Mucosa of descending colon (tissue), 3 donors: ENCODE results near the gene KIAA0040. TPM values are rescaled to one million over a fixed set of nuclear protein-coding genes. Genes with fewer than 3 reads are reported as not detected.

Experiments used
- ATAC-seq: fragments of 200-7000 bp; cut with Tn5 transposase; one replicate; pipeline ENCODE4 v1.9.1; 2020; ENCODE audit warnings: mild to moderate bottlenecking, moderate library complexity
- DNase-seq, 3 donors: peaks; one replicate each; pipeline ENCODE4 v3.0.0-alpha.2; 2020
- H3K36me3 ChIP-seq: fragments of 200-600 bp; one replicate; pipeline ENCODE4 v1.8.0; 2021; ENCODE audit warnings: low read depth, mild to moderate bottlenecking
- H3K4me1 ChIP-seq: fragments of 200-600 bp; one replicate; pipeline ENCODE4 v1.8.0; 2021; ENCODE audit warnings: low read depth, mild to moderate bottlenecking
- H3K4me3 ChIP-seq: fragments of 200-600 bp; one replicate; pipeline ENCODE4 v1.8.0; 2021; ENCODE audit warnings: mild to moderate bottlenecking
- H3K9me3 ChIP-seq: fragments of 200-600 bp; one replicate; pipeline ENCODE4 v1.8.0; 2021; ENCODE audit warnings: mild to moderate bottlenecking
- CTCF ChIP-seq: fragments of 200-600 bp; IDR thresholded peaks from one replicate; pipeline ENCODE4 v1.8.0; 2022; ENCODE audit warnings: antibody characterized with exemption, mild to moderate bottlenecking
- intact Hi-C, 2 donors: fragments of 100-400 bp; cut with DNase I in 1 of 2; cut with micrococcal nuclease in 1 of 2; formaldehyde crosslinking; loops; one replicate each; pipeline versions ENCODE4 v1.11.0 to v1.11.1; 2022; cut with DNase I, micrococcal nuclease
- total RNA-seq, 3 donors: library from RNA; stranded (reverse); fragmentation: NEBNext Ultra II Directional in 2 of 3; extraction: Animal tissue kit (Norgen Biotek cat#: 25700) in 2 of 3; gene quantifications; one replicate each; pipeline versions ENCODE4 v1.2.1 to v1.2.4, GENCODE V29; 2021 to 2023
- donor health status: DM: no; HTN: no; CAD: no; lungs with moderate emphysema.
- donor health status: DM: no; HTN: no; CAD: no.
- donor health status: DM: no; HTN: yes; CAD: no.

Gene KIAA0040
- total RNA-seq, 3 donors from 2014 or later, result 13.3 to 18.8 (median 13.3) TPM

DNA sequence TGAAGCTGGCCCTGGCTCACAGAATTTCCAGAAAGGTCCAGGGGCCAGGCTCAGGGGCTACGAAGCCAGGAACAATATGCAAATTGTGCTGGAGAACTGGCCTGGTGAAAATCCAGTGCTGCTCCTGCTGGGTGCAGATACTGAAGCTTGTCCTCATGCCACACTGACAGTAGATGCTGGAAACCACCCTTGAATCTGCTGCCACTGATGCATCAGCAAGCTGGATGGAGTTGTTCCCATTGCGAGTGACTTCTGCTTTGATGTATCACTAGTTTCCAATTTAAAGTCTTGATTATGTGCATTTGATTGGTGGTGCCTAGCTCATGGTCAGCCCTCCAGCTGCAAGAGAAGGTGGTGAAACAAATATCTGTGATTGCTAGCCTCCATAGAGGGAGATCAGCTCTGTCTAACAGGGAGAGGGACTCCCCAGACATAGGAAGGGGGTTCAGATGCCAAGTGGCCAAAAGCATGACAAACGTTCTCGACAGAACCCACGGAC lies 11.0 kb upstream of the KIAA0040 start:
- no peak overlapping the region for H3K4me3 ChIP-seq
- no peaks in the 10 kb centered on the region for H3K36me3 ChIP-seq
- ATAC-seq (no peak), DNase-seq (no peak)
- TF ChIP-seq CTCF, result no peak
- H3K9me3 ChIP-seq, result no peaks in the 10 kb centered on the region
- peaks cover 5% of the 10 kb centered on the region for H3K4me1 ChIP-seq
- intact Hi-C loops, result no loop called here

GRCh38 chr1:175200678-175201521 lies 8.3 kb upstream of the KIAA0040 start:
- ATAC-seq (no peak), DNase-seq (no peak)
- H3K9me3 ChIP-seq, result no peaks in the 10 kb centered on the region
- H3K36me3 ChIP-seq, result no peaks in the 10 kb centered on the region
- no peak for TF ChIP-seq CTCF
- H3K4me1 ChIP-seq, result no peaks in the 10 kb centered on the region
- H3K4me3 ChIP-seq, result no peak overlapping the region
- intact Hi-C loops, result no loop called here

- Histone ChIP-seq H3K4me1 (peaks cover 5% of the 10 kb centered on the region), H3K9me3 (no peaks in the 10 kb centered on the region), H3K36me3 (no peaks in the 10 kb centered on the region), H3K4me3 (no peak overlapping the region)
- intact Hi-C loops, result no loop called here
- DNase-seq (no peak), ATAC-seq (no peak)
- TF ChIP-seq CTCF, result no peak
These were observed 5.8 kb upstream of the KIAA0040 start for GRCh38 chr1:175198332-175198731.

- H3K4me1 ChIP-seq, result peaks cover 5% of the 10 kb centered on the region
- peak; percentile 61 for ATAC-seq
- no peak overlapping the region for H3K4me3 ChIP-seq
- no peaks in the 10 kb centered on the region for H3K36me3 ChIP-seq
- no peak for DNase-seq
- no peak for TF ChIP-seq CTCF
- intact Hi-C loops, result no loop called here
- no peaks in the 10 kb centered on the region for H3K9me3 ChIP-seq
These were observed 5.0 kb upstream of the KIAA0040 start for GRCh38 chr1:175197531-175197930.

DNA sequence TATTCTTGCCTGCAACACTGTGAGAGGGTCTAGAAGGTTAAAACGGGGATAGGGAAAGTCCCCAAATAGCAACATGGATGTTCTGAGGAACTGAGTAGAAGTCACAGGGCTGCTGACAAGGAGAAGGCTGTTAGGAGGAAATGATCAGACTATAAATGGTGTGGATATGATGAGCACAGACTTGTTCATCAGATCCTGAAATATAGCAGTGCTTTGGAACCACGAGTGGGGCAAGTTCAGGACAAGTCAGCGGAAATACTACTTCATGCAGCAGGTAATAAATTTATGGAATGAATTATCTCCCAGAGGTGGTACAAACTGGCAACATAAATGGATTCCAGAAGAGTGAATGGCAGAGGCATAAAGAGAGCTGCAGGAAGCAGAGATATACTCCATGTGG lies 3.2 kb upstream of the KIAA0040 start:
- ATAC-seq (no peak), DNase-seq (no peak)
- intact Hi-C loops, result no loop called here
- no peaks in the 10 kb centered on the region for H3K9me3 ChIP-seq
- no peak for TF ChIP-seq CTCF
- H3K4me3 ChIP-seq, result no peak overlapping the region
- peaks cover 11% of the 10 kb centered on the region for H3K4me1 ChIP-seq
- no peaks in the 10 kb centered on the region for H3K36me3 ChIP-seq
